Hematopoietic multipotent progenitor cell treated with erythropoietin and hydrocortisone succinate and interleukin-3 and kit ligand, for 15 days (in vitro differentiated cells): ENCODE results near the gene BABAM2.

Experiments used
- DNase-seq: peaks from one replicate; pipeline ENCODE4 v3.0.0-alpha.2; 2015; ENCODE audit warnings: low spot score

BABAM2 gene

DNA sequence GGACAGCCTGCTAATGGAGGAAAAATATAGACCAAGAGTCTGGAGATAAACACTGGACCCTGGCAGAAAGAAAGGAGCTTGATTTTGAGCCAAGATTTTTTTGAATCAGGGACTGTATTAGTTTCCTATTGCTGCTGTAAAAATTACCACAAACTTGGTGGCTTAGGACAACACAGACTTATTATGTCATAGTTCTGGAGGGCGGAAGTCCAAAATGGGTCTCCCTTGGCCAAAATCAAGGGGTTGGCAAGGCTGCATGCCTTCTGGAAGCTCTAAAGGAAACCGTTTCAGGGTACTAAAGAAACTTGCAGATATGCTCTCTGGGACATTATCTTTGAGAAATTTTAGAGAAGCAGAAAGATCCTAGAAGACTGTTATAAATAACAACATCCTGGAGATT lies 140.1 kb downstream of the BABAM2 start:
- DNase-seq, result no peak

GRCh38 chr2:28032816-28033215 lies 142.3 kb downstream of the BABAM2 start:
- no peak for DNase-seq

DNA sequence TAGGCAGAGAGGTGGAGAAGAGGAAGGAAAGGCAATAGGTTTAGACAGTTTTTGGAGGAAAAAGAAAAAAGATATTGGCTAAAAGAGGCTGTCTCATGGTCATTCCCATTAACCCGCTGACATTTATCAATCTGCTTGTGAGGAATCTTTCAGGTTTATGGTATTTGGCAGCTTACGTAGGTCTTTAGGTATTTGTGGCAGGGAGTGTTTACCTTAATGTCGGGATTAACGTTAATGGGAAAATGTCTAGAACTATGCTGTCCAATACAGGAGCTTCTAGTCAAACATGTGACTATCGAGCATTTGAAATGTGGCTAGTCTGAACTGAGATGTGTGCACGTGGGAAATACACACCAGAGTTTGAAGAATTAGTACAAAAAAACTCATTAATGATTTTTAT lies 144.2 kb downstream of the BABAM2 start:
- DNase-seq, result no peak

DNA sequence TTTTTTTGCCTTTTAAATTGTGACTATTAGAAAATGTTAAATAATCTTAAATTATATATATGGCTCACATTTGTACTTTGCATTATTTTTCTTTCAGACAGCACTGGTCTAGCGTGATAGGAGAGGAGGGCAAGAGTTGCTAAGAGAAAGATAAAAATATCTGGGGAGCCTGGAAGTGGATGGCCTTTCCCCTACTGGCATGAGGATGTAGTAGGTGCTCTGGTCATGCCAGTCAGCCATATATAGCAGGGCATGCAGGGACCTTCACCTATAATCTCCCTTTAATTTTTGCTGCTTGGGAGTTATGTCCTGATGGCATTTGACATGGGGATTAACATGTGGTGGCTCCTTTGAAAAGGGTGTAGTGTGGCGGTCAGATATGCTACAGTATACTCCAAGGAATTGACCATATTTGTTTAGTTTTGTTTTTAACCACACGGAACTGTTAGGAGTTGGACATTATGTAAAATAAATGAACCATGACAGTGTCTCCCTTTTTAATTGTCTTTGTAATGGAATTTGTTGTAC lies 144.7 kb downstream of the BABAM2 start:
- DNase-seq, result no peak

DNA sequence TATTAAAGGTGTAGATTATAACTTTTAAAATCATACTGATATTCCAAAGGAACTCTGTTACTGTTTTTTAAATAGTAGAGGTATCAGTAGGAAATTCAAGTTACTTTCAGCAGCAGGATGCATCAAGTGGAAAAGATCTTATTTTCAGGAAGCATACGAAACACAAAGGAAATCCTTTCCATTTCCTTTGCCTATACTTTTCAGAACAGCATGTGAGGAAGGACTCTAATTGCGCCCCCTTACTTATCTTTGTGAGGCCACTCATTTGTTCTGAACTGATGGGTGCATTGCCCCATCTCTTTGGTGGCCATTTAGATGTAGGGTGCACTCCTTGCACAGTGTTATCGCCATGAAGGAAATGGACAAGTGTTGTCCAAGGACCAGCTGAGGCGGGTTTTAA lies 145.3 kb downstream of the BABAM2 start:
- no peak for DNase-seq

DNA sequence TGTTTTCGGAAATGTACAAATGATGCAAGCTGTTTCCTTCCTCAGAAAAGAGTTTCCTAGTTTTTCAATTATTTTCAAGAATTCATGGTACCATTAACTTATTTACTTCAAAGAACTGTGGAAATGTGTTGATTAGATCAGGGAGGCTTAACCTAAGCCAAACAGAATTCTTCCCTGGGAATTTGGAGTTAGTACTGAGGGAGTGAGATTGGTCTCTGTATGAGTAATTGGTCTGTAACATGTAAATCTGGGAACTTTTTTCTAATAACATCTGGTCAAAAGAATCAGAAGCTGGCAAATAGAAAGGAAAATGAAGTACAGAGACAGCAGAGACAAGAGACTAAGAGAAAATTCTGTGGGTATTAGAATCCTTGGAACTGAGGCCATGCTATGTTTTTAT lies 145.8 kb downstream of the BABAM2 start:
- DNase-seq, result no peak

DNA sequence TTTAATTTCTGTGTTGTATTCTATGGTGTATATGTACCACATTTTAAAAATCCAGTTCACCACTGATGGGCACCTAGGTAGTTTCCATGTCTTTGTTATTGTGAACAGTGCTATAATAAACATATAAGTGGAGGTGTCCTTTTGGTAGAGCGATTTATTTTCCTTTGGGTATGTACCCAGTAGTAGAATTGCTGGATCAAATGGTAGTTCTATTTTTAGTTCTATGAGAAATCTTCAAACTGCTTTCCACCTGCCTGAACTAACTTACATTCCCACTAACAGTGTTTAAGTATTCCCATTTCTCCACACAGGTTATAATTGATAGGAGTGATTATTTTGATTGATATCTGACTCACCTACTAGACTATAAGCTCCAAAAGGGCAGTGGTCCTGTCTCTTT lies 148.2 kb downstream of the BABAM2 start:
- no peak for DNase-seq

GRCh38 chr2:28045676-28046351 lies 155.3 kb downstream of the BABAM2 start:
- no peak for DNase-seq

GRCh38 chr2:28046921-28047320 lies 156.4 kb downstream of the BABAM2 start:
- no peak for DNase-seq

GRCh38 chr2:28047681-28048080 lies 157.2 kb downstream of the BABAM2 start:
- DNase-seq, result no peak

GRCh38 chr2:28048341-28048740 lies 157.8 kb downstream of the BABAM2 start:
- no peak for DNase-seq

DNA sequence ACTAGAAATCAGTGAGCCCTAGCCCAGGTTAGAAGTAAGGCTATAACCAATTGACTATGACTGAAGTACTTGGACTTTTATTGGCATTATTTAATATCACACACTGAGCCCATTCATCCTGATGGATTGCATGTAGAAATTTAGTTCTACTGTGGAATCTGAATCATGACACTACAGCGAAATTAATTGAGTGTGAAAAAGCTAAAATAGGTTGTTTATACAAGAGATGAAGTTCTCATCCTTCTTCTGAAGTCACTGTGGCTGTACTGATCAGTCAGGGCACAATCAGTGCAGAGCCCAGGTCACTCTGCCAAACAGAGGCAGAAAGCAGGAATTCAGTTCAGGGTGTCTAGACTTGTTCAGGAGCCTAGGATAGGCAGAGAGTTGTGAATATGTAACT lies 158.9 kb downstream of the BABAM2 start:
- DNase-seq, result no peak

GRCh38 chr2:28049899-28050298 lies 159.4 kb downstream of the BABAM2 start:
- DNase-seq, result no peak

DNA sequence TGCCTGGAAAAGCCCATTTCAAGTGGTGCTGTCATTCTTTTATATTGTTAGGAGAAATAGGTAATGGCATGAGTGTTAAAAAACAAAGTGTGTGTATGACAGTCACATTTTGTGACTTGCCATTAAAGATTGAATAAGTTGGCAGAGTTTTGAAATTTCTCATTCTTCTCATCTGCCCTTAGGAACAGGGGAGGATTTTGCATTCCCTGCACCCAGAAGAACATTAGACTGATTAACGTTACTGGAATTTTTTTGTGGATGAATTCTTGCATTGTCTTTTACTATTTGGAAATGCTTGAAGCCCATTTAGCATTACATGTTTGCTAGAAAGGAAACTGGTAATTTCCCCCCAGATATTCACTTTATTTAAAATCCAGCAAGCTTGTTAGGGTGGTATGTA lies 162.2 kb downstream of the BABAM2 start:
- no peak for DNase-seq

DNA sequence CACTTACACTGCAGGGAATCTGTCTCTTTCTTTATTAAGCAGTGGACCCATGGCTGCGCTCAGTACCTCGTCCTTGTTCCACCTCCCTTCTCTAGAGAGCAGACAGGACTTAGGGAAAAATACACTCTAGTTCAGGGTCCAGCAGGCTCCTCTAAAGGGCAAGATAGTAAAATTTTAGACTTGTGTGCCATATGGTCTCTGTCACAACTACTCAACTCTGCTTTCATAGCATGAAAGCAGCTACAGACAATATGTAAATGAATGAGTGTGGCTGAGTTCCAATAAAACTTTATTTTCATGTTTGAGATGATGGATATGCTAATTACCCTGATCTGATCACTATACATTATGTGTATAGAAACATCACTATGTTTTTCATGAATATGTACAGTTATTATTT lies 163.1 kb downstream of the BABAM2 start:
- DNase-seq, result no peak

GRCh38 chr2:28054916-28055315 lies 164.4 kb downstream of the BABAM2 start:
- no peak for DNase-seq

DNA sequence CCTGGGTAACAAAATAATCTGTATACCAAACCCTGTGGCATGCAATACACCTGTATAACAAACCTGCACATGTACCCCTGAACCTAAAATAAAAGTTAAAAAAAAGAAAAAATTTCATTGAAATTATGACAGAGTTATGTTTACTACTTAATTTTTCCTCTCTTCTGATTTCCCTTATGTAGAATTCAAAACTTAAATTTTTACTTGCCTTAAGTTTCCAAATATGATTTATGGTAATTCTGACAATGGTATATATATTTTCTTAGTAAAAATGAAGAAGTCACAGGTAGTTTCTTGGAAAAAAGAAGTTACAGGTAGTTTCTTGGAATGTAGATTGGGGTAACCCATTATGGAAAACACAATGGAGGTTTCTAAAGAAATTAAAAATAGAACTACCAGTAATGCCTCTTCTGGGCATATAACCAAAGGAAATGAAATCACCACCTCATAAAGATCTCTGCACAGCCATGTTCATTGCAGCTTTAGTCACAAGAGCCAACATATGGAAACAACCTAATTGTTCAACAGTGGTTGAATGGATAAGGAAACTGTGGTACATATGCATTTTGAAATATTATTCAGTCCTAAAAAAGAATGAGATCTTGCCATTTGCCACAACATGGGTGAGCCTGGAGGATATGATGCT lies 164.9 kb downstream of the BABAM2 start:
- no peak for DNase-seq

- DNase-seq, result no peak
These were observed 168.3 kb downstream of the BABAM2 start for GRCh38 chr2:28058791-28059190.

GRCh38 chr2:28062867-28063266 lies 172.3 kb downstream of the BABAM2 start:
- no peak for DNase-seq

GRCh38 chr2:28063492-28063962 lies 173.0 kb downstream of the BABAM2 start:
- no peak for DNase-seq

DNA sequence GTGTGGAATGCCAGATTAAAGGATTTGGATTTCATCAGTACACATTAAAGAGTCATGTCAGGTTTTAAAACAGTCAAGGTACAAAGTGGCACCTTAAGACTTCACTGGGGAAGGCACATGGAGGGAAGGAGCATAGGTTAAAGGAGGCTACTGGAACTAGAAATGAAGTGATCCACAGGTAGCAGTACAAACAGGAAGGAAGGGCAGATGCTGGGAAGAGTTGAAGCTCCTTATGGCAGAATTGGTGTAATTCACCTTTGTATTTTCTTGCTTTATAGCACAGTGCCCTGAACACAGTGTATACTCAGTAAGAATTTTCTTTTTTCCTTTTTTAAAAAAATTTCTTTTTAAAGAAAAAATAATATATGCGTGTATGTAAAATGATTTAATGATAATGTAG lies 177.1 kb downstream of the BABAM2 start:
- no peak for DNase-seq

GRCh38 chr2:28068088-28068487 lies 177.6 kb downstream of the BABAM2 start:
- DNase-seq, result no peak

DNA sequence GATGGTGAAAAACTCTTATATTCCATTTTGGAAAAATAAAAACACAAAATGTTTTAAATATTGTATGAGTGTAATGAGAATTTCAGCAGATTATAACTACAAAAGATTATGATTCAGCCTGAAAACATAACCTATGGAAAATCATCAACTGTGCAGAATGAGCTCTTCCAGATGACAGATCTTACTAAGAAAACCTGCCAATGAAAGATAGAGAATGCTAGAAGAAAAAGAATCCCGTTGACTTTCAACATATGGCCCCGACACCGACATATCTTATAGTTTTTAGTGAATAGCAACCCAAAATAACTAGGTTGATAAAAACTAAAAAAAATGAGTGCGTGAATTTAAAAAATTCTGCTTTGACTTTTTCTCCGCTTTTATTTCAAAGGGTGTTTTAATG lies 178.0 kb downstream of the BABAM2 start:
- DNase-seq, result no peak

DNA sequence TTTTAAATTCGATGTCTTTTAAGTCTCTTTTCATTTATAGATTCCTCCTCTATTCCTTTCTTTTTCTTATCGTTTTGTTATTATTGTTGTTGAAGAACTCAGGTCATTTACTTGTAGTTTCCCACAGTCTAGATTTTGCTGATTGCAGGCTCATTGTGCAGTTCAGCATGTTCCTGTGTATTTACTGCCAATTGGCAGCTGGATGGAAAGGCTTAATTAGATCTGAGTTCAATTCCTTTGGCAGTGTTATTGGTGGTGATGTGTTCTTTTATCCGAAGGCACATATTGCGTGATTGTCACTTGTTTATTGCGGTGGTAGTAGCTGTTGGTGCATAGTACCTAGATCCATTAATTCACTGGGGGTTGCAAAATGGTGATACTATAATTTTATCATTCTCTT lies 180.7 kb downstream of the BABAM2 start:
- no peak for DNase-seq
